Measurements from ENCODE around the gene FLYWCH2. TPM values are rescaled to one million over a fixed set of nuclear protein-coding genes. Genes with fewer than 3 reads are reported as not detected.

The FLYWCH2 gene
- total and polyA plus RNA-seq, 2 of the 13 experiments (the other 11 are each of a cell fraction or from before 2014, with no cell fraction given), result 16.9 to 19.8 TPM

- TF ChIP-seq SP140L (CRISPR knock-in tag; IDR thresholded peaks at IDR 0.05; ENCODE audit: borderline replicate concordance), result no peak
- no peak for TF ChIP-seq ZNF7 (CRISPR knock-in tag; IDR thresholded peaks at IDR 0.05)
- TF ChIP-seq HES4 (CRISPR knock-in tag; IDR thresholded peaks at IDR 0.05; ENCODE audit: borderline replicate concordance), result no peak
- TF ChIP-seq ZNF615 (CRISPR knock-in tag; IDR thresholded peaks at IDR 0.05; ENCODE audit: borderline replicate concordance), result no peak
- TF ChIP-seq E2F1 (CRISPR knock-in tag; IDR thresholded peaks at IDR 0.05), result peak; percentile 83
- TF ChIP-seq, protein P1, sequence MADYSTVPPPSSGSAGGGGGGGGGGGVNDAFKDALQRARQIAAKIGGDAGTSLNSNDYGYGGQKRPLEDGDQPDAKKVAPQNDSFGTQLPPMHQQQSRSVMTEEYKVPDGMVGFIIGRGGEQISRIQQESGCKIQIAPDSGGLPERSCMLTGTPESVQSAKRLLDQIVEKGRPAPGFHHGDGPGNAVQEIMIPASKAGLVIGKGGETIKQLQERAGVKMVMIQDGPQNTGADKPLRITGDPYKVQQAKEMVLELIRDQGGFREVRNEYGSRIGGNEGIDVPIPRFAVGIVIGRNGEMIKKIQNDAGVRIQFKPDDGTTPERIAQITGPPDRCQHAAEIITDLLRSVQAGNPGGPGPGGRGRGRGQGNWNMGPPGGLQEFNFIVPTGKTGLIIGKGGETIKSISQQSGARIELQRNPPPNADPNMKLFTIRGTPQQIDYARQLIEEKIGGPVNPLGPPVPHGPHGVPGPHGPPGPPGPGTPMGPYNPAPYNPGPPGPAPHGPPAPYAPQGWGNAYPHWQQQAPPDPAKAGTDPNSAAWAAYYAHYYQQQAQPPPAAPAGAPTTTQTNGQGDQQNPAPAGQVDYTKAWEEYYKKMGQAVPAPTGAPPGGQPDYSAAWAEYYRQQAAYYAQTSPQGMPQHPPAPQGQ (CRISPR knock-in tag; IDR thresholded peaks at IDR 0.05; ENCODE audit: borderline replicate concordance), result no peak
- TF ChIP-seq KAT7 (CRISPR knock-in tag; IDR thresholded peaks at IDR 0.05; ENCODE audit: borderline replicate concordance), result no peak
- TF ChIP-seq ZNF749 (CRISPR knock-in tag; IDR thresholded peaks at IDR 0.05; ENCODE audit: borderline replicate concordance), result no peak
- no peak for TF ChIP-seq ZNF629 (CRISPR knock-in tag; conservative IDR thresholded peaks at IDR 0.05)
- no peak; the same call in 1 of the 2 replicates for TF ChIP-seq HOXA9 (CRISPR knock-in tag; IDR thresholded peaks at IDR 0.05; ENCODE audit: borderline replicate concordance)
- TF ChIP-seq ZNF672 (CRISPR knock-in tag; IDR thresholded peaks at IDR 0.05), result no peak
- TF ChIP-seq FOXC1 (CRISPR knock-in tag; IDR thresholded peaks at IDR 0.05; ENCODE audit: borderline replicate concordance), result peak; percentile 93
- peak; percentile 54; the same call in 1 of the 2 replicates for TF ChIP-seq GTF2F1 (IDR thresholded peaks at IDR 0.05; ENCODE audit: low read length)
- TF ChIP-seq HDAC6 (IDR thresholded peaks at IDR 0.05; ENCODE audit: low read depth, low read length), result no peak
- peak; percentile 37; the same call in 1 of the 2 replicates for TF ChIP-seq SRY (CRISPR knock-in tag; IDR thresholded peaks at IDR 0.05)
- no peak for TF ChIP-seq NCOA5 (CRISPR knock-in tag; IDR thresholded peaks at IDR 0.05)
- TF ChIP-seq ZNF577 (CRISPR knock-in tag; IDR thresholded peaks at IDR 0.05; ENCODE audit: borderline replicate concordance, low read depth), result no peak
- 0 out of 2 replicates have a peak, but pooled peaks have one; percentile 44 for TF ChIP-seq ZNF709 (CRISPR knock-in tag; IDR thresholded peaks at IDR 0.05)
- TF ChIP-seq SAP130 (CRISPR knock-in tag; IDR thresholded peaks at IDR 0.05; ENCODE audit: low read depth), result peak; percentile 92
- TF ChIP-seq ZNF549 (CRISPR knock-in tag; IDR thresholded peaks at IDR 0.05), result no peak
- no peak for TF ChIP-seq XBP1 (CRISPR knock-in tag; IDR thresholded peaks at IDR 0.05)
- no peak for TF ChIP-seq ZNF879 (CRISPR knock-in tag; IDR thresholded peaks at IDR 0.05)
- 0 out of 2 replicates have a peak, but pooled peaks have one; percentile 39 for TF ChIP-seq ZNF703 (CRISPR knock-in tag; IDR thresholded peaks at IDR 0.05; ENCODE audit: borderline replicate concordance)
- peak; percentile 75 for TF ChIP-seq HOXA3 (CRISPR knock-in tag; IDR thresholded peaks at IDR 0.05)
- TF ChIP-seq KDM5B (CRISPR knock-in tag; IDR thresholded peaks at IDR 0.05; ENCODE audit: borderline replicate concordance), result peak; percentile 51
- no peak; the same call in 1 of the 2 replicates for TF ChIP-seq TGIF2 (CRISPR knock-in tag; IDR thresholded peaks at IDR 0.05)
- peak; percentile 92 for TF ChIP-seq SP2 (CRISPR knock-in tag; IDR thresholded peaks at IDR 0.05)
- no peak for TF ChIP-seq ZFP1 (CRISPR knock-in tag; IDR thresholded peaks at IDR 0.05)
- no peak for TF ChIP-seq NPAS2 (CRISPR knock-in tag; IDR thresholded peaks at IDR 0.05; ENCODE audit: borderline replicate concordance)
- TF ChIP-seq ZNF3 (CRISPR knock-in tag; IDR thresholded peaks at IDR 0.05), result no peak
- no peak for TF ChIP-seq RFX1 (IDR thresholded peaks at IDR 0.05)
- peak; percentile 83; the same call in 1 of the 2 replicates for TF ChIP-seq ZNF232 (CRISPR knock-in tag; IDR thresholded peaks at IDR 0.05; ENCODE audit: borderline replicate concordance)
Measured at GRCh38 chr16:2905241-2905987, 22.4 kb downstream of the FLYWCH2 start (continued).

Measured in HepG2 (cell line).